HG03521 (cell line): ENCODE data around the gene ZNF383.
"Not testable (repeated sequence)": the region's sequence is repeated elsewhere in the genome, so short reads cannot be mapped to it uniquely, and the experiment has no call there.

ENCODE experiments used
- ATAC-seq: cut with Tn5 transposase; IDR thresholded peaks from one replicate; pipeline ENCODE4 v1.9.1; 2021; ENCODE audit warnings: mild to moderate bottlenecking, moderate library complexity; ENCODE audit not compliant: unreplicated experiment

The ZNF383 gene

GRCh38 chr19:37292998-37293939 lies 75.3 kb downstream of the ZNF383 start:
- ATAC-seq = not testable (repeated sequence)

DNA sequence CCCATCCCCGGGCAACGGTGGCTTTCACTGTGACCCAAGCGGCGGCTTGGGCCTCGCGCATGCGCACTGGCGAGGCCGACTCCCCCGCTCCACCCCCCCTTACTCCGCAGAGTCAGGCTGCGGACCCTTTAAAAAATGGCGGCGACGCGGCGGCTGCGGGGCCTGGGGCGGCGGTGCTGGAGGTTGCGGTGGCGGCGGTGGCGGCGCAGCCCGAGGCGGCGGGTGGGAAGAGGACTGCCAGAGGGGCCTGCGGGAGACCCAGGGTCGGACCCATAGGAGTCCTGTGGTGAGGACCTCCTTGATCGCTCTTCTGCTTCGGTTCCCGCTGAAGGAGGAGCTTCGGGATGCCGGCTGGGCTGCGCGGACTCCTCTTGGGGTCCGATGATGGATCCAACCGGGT lies 76.2 kb downstream of the ZNF383 start:
- ATAC-seq = not testable (repeated sequence)
